CD4-positive, alpha-beta T cell treated with Interleukin-17A for 4 hours (primary cell): ENCODE measurements around the gene PTPRK.

Experiments used
- DNase-seq: peaks from one replicate; pipeline ENCODE4 v3.0.0-alpha.2; 2020; ENCODE audit warnings: mixed read lengths

The PTPRK gene

DNA sequence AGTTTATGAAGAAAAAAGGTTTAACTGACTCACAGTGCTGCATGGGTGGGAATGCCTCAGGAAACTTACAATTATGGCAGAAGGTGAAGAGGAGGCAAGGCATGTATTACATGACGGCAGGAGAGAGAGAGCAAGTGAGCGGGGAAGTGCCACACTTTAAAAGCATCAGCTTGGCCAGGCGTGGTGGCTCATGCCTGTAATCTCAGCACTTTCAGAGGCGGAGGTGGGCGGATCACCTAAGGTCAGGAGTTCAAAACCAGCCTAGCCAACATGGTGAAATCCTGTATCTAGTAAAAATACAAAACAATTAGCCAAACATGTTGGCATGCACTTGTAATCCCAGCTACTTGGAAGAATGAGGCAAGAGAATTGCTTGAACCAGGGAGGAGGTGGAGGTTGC, 406.2 kb downstream of the PTPRK start:
- DNase-seq: no peak

DNA sequence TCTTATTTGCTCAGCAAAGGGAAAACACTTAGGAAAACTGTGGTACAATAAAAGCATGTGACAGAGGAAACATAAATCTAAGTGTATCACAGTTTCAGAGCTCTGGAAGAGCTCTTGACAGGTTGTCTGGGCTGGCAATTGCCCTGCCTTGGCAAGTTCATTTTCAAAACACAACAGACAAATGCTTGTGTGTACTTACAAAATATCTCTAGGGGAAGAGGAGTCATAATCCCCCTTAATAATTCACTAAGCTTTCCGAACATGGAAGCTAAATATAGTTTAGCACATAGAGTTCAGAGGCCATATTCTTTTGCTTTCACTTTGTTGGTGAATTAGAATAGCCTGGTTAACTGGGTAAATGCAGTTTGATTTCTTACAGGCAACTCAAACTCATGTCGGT, 407.9 kb downstream of the PTPRK start:
- DNase-seq: no peak

- DNase-seq: no peak
These were observed 409.3 kb downstream of the PTPRK start for GRCh38 chr6:128111096-128111495.

DNA sequence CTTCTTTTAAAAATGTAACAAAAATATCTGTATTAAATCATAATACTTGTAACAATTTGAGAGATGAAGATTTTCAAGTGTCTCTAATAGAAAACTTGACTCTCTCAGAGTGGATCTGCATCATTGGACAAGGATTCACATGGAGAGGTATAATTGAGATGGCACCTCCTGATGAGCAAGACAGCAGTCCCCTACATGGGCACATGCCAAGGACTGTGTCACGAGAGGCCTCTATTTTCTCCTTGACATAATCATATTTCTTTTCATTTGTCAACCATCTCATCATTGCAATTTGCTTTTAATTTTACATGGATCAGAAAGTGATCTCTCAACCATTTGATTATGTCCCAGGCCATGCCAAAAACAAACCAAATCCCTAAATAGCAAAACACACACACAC, 412.7 kb downstream of the PTPRK start:
- DNase-seq: no peak

DNA sequence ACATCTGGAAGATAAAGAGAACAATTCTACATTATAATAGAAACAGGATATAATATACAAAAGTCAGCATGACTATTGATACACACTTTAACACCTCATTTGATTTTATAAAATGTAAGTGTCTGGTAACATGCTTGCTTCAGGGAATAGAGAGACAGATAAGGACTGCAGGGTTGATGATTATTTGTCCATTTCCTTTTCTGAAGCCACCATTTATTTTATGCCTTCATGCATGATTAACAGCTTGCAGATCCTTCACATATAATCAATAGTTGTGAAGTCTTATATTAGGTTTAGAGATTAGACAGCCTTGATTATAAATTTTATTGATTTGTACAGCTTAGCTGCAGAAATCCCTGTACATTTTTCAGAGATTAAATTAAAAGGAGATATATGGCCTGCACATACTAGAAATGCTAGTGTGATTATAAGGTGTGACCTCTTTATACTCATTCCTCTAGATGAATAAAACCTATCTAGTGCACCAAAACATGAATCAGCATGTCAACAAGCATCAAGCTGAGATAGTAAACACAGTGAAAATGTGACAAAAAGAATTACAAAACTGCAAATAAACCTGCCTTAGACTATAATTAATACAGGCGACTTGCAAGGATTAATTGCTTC, 420.7 kb downstream of the PTPRK start:
- no peak for DNase-seq

DNA sequence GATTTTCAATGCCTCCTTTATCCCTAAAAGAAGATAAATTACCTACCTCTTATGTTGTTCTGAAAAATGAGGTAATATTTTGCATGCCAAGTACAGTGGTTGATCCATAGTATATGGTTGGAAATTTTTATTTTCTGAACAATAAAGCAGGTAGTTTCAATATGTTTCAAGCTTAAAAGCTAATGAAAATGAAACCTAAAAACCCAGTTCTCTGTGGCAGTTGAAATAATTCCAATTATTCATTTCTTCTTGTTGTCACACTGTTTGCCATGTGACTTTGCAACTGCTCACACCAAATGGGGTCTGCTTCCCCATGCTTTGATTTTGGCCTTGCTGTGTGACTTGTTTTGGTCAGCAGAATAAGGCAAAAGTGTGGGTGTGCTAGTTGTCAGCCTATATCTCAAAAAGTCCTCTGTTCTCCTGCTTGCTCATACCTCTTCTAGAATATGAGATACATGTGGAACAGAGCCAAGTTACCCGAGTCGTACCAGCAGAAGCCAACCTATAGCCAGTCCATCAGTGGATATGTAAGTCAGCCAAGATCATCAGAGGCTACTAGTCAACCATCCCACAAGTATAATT, 422.3 kb downstream of the PTPRK start:
- DNase-seq: no peak

DNA sequence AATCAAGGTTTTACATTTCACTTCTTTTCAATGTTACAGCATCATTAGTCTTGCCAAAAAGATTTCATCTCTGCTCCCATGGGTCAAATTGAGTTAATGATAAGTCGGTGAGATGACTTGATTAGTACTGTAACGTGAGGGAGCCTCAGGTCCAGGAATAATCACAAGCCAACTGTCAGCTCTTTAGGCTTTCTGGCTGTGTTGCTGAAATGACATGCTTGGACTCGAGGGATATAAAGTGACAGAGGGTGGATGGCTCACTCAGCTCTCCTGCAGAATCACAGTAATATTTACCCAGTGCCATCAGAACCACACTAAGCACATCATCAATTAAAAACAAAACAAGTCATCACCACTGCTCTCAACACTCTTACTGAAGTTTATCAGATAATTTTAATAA, 423.4 kb downstream of the PTPRK start:
- no peak for DNase-seq

GRCh38 chr6:128095362-128095761, 425.0 kb downstream of the PTPRK start:
- no peak for DNase-seq

DNA sequence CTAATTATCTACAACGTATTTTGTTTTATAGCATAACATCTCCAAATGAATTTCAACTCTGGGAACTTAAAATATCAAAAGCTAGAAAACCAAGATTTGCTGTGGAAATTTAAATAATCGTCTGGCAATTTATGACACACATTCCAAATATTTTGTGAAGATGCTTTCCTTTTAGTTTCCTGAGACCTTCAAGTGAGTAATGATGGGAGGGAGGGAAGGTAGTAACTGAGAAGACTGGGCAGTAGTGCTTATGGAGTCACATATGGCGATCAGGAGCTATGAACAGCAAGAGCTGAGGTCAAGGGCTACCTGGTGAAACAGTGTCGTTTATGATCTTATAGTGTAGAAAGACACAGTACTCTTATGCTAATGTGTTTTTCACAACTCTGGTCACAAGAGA, 441.4 kb downstream of the PTPRK start:
- DNase-seq: no peak

DNA sequence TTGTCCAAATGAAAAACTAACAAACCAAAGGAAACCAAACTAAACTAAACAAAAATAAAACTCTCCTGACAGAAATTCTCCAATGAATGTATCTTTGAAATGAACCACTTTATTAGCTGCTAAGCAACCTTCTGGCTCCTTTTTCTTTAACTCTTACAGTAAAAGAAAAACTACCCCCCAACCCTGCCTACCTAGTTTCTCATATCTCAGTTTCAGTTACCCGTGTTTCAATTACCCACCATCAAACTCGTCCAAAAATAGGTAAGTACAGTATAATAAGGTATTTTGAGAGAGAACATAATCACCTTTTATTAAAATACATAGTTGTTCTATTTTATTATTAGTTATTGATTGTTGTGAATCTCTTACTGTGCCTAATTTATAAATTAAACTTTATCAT, 442.1 kb downstream of the PTPRK start:
- no peak for DNase-seq

GRCh38 chr6:128076843-128077242, 443.6 kb downstream of the PTPRK start:
- DNase-seq: no peak

DNA sequence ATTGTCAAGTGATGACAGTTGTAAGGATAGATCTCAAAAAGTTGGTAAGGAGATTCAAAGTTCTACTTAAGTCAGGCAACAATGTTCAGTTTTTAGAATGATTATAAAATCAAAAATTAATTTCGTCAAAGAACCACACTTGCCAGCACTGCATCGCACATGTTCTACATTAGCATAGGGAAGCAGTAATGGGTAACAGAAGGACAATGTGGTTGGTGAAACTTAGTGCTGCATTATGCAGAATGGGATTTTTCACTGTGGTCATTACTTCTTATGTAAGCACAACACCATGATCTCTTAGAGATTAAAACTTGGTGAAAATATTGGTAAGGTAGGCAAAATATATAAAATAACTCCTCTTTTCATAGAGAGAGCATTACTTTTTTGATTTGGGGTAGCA, 445.8 kb downstream of the PTPRK start:
- DNase-seq: no peak

DNA sequence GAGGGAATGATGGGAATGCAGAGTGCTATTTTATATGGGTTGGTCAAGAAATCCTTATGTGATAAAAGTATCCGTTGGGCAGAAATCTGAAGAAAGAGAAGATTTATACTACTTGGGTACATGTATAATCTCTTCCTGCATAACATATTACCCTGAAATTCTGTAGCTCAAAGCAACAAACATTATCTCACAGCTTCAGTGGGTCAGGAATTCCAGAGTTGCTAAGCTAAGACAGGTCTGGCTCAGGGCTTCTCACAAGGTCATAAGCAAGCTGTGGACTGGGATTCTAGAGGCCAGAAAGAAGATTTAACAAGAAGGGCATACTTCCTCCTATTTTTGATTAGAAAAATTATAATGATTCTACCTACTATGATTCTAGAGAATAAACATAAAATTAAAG, 447.0 kb downstream of the PTPRK start:
- DNase-seq: no peak

DNA sequence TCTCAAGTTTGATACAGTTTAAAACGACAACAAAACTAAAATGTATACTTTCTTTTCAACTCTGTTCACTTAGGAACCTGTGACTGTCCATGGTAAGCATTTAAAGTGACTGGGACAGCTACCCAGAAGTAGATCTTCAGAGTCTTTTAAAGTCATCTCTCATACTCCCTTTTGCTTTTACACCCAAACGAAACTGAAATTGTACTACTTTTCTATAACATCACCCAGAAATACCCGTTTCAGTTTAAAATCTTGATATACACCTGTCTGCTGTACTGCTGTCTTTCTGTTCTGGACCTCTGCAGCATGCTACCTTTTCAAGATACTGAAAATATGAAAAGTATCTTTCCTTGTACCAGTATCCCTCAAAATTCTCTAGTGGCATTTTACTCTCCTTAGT, 449.2 kb downstream of the PTPRK start:
- DNase-seq: no peak

DNA sequence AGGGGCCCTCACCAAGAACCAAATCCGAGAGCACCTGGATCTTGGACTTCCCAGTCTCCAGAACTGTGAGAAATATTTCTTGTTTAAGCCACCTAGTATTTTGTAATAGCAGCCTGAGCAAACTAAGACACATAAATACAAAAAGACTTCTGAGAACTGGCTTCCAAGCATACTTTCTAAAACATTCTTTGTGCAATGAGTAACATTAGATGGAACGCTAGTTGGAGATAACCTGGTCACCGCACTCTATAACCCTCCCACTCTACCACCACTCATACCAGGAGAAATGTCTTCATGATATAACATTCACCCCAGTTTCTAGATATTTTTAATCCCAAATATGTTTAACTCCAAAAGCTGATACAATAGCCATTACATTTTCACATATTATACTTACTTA, 450.0 kb downstream of the PTPRK start:
- DNase-seq: no peak

DNA sequence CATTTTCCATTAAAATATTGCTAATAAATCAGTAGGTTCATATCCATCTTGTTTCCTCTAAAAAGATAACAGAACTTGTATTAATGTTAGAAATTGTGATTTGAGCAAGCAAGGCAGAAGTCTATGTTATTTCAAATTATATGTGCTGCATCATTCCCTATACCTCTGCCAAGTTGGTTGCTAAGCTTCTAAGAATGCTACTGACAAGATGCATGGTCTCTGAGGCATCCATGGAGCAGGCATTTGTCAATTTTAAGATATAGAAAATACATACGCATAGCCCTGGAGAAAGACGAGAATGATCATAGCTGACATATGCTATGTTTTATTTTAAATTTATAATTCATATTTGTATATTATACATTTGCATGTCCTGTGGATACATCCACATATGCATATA, 451.2 kb downstream of the PTPRK start:
- DNase-seq: no peak

DNA sequence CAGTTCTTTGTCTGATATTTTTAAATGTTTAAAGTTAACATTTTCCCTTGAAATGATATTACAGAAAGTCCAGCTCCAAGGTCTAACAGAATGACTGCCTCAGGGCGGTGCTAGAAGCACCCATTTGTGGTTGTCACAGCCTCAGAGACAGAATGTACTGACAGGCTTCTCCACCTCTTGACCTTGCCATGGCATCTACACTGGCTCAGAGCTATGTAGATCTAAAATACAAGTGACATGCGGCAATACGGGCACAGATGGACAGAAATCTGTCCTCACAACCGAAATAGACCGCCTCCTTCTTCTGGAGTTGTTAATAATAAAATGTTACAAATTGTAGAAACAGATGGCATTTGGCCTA, 452.3 kb downstream of the PTPRK start:
- no peak for DNase-seq

DNA sequence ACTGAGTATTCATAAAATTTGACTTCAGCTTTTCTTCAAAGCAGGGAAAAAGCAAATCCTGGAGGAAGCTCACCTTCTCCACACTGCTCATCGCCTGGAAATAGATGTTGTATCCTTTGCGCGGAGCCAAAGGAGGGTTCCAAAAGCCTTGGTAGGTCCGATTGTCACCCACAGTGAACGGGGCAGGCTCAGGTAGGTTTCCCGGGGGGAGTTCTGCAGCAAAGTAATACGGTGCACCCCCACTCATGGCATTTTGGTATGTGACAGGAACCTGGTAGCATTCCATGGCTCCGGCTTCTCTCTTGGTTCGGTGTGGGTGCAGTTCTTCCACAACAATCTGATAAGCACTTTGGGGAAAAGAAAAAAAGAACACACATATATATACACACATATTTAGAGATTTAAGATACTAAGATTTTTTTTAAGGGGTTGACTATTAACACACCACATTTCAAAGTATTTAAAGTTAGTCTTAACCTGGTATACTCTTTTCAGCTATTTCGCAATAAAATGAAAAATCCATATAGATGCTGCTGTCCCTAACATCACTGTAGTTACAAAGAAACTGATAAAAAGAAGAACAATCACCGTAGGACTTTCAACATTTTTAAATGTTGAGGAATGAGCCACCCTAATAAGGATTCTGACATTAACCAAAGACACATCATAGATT, 452.8 kb downstream of the PTPRK start:
- DNase-seq: no peak

- no peak for DNase-seq
These were observed 455.3 kb downstream of the PTPRK start for GRCh38 chr6:128065072-128065471.

- DNase-seq: no peak
These were observed 455.9 kb downstream of the PTPRK start for GRCh38 chr6:128064540-128064895.

DNA sequence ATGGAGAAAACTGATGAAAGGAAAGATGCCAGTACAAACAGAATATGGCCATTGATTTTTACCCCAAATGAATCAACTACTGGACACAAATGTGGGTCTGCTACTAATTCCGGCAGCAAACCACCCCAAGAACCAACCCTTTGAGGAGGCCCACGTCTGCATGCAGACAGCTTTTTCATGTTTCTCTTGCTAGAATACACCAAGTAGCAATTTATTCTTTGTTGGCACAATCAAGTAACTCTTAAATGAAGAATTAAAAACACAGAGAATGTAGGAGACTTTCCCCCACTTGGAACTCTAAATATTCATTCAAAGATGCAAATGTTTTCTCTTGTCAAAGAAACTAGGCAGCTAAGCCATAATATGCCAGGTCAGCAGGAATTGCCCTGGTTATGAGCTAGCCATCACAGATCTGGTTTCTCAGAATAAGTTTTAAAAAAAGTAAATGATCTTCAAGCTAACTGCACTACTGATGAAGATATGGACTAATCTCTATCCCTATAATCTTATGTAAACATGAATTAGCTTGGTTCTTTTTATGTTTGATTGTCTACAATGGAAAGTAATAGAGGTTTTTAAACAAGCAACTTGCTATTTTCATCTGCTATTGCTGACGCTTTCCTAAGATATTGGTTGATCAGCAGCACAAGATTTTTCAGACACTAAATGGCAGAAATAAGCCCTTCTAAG, 456.4 kb downstream of the PTPRK start:
- DNase-seq: no peak

DNA sequence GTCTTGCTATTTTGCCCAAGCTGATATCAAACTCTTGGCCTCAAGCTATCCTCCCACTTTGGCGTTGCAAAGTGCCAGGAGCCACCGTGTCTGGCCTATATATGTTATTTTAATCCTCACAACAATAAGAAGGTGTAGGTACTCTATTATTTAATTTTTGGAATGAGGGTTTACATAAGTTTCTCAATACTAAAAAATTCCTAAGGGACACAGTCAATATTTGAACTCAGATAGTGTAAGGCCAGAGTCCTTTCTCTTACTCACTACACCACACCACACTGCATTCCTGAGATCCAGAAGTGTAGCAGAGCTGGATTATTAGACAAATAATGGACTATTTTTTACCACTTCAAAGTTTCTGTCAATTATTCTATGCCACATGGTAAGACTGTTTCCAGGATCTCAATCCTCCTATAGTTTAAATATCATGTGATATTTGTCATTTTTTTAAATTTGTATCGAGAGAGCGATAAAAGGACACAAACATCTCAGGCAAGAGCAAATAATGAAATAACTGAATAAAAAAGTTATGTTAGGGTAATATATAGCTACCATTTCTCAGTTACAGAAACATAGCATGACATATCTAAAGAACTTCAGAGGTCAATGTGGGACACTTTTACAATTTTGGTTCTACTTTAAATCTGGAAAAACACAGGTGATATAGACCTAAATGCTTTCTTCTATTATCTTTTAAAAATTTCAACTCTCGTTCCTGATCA, 457.4 kb downstream of the PTPRK start:
- DNase-seq: no peak

DNA sequence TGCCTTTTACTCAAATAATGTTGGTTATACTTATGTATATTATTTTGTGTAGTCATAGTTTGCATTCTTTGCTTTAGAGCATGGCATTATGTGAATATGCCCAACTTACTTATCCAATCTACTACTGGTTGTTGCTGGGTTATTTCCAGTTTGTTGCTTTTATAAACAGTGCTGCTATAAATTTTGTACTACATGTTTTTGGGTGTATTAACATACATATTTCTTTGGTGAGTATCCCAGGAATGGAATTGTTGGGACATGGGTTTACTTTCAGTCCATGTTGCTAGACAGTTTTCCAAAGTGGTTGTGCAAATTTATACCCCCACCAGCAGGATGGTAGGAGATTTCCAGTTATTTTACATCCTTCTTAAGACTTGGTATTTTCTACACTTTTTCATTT, 462.5 kb downstream of the PTPRK start:
- no peak for DNase-seq

DNA sequence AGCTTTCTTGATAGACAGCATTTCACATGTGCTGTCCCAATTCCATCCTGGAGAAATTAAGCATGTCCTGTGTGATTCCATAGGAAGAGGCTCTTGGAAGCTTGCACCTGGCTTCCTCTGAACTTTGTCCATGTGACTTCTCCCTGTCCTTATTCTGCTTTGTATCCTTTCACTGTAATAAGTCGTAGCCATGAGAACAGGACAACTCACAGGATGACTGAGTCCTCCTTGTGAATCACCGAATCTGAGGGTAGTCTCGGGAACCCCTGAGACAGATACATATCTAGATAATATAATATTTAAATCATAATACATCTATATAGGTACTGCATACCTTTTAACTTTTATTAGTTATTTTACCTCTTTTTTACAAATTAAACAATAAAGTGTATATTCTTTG, 462.9 kb downstream of the PTPRK start:
- DNase-seq: no peak
